ENCODE data around the gene KLHL41.
A peak's percentile ranks its signal among the peaks of the same experiment; 100 is the strongest.
"Not testable (repeated sequence)": the region's sequence is repeated elsewhere in the genome, so short reads cannot be mapped to it uniquely, and the experiment has no call there.

The KLHL41 gene

GRCh38 chr2:169573160-169573973 lies 63.9 kb downstream of the KLHL41 start, which contains the start of gene FASTKD1:
TSS of gene FASTKD1 (minus strand) at chr2:169573865. CDS start at chr2:169572029, 1,836 bp downstream.
- POLR2A ChIA-PET, result interaction anchor here (0.5 to 1.2 kb wide), 4 partner anchors 9 to 226 kb away, joined by 3 to 4 read pairs (median 4); no protein-coding TSS in a partner anchor
- peak; percentile 84 for DNase-seq (ENCODE audit: extremely low spot score)
- TF ChIP-seq CTCF (IDR thresholded peaks at IDR 0.05; ENCODE audit: control extremely low read depth, extremely low read depth, low read depth, missing control alignments), result no peak
- CTCF ChIA-PET, result interaction anchor here (1.1 to 1.4 kb wide), 3 partner anchors 9 to 12 kb away, joined by 3 to 6 read pairs (median 4); no protein-coding TSS in a partner anchor

DNA sequence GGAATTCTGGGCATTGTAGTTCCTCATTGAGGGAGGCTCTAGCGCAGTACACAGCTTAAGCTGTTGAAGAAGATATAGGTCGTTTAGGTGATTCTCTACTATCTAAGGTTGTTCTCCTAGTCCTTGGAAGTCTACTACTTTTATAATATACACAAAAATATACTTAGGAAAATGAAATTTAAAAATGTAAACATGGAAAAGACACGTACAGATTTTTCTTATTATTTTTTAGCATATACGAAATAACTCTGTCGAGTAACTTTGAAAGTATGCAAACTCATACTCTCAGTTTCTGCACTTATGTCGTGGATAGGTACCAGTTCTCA lies 64.4 kb downstream of the KLHL41 start:
- no peak for TF ChIP-seq CTCF (IDR thresholded peaks at IDR 0.05; ENCODE audit: control extremely low read depth, extremely low read depth, low read depth, missing control alignments)
- ChIA-PET POLR2A (interaction anchor here (1.2 kb wide), 1 partner anchor 11 kb away, joined by 4 read pairs; no protein-coding TSS in a partner anchor), CTCF (interaction anchor here (1.3 kb wide), 1 partner anchor 12 kb away, joined by 3 read pairs; no protein-coding TSS in a partner anchor)
- DNase-seq (ENCODE audit: extremely low spot score), result no peak

GRCh38 chr2:169574539-169574938 lies 65.0 kb downstream of the KLHL41 start:
- POLR2A ChIA-PET; DNase-seq (ENCODE audit: extremely low spot score); CTCF ChIA-PET: not testable (repeated sequence)

DNA sequence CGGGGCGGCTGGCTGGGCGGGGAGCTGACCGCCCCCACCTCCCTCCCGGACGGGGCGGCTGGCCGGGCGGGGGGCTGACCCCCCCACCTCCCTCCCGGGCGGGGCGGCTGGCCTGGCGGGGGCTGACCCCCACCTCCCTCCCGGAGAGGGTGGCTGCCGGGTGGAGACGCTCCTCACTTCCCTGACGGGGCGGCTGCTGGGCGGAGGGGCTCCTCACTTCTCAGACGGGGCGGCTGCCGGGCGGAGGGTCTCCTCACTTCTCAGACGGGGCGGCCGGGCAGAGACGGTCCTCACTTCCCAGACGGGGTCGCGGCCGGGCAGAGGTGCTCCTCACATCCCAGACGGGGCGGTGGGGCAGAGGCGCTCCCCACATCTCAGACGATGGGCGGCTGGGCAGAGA lies 65.8 kb downstream of the KLHL41 start:
- POLR2A ChIA-PET; CTCF ChIA-PET; DNase-seq (ENCODE audit: extremely low spot score): not testable (repeated sequence)
